GM19351 (cell line): ENCODE data around the gene SAMD7.

Experiments used
- ATAC-seq: cut with Tn5 transposase; IDR thresholded peaks from one replicate; pipeline ENCODE4 v1.9.1; 2021; ENCODE audit warnings: mild to moderate bottlenecking, moderate library complexity; ENCODE audit not compliant: unreplicated experiment

SAMD7 gene, protein sequence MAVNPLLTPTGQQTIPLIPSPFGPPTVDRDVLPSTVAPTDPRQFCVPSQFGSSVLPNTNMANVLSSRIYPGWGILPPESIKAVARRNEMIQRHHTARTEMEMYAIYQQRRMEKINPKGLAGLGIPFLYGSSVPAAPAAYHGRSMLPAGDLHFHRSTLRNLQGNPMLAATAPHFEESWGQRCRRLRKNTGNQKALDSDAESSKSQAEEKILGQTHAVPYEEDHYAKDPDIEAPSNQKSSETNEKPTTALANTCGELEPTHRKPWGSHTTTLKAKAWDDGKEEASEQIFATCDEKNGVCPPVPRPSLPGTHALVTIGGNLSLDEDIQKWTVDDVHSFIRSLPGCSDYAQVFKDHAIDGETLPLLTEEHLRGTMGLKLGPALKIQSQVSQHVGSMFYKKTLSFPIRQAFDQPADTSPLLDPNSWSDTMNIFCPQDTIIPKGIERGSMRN

DNA sequence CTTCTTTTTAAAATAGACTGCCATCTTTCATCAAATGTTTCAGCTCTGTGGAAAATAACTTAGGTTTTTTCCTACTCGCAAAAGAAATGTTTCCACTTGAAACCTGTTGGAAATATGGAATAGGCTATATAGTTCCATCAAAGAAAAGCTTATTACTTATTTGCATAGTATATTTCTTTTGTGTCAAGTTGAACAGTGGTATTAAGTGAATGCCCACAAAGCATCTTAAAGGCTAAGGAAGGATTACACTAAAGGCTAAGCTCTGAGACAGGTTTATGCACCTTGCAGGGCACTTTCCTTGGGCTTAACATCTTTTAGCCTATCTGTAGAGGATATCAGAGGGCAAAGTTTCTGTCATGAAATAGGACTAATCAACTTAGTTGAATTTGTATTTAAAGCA lies at the start of gene SAMD7:
Gene SAMD7, plus strand, starts transcription at position 301 of the 400 bp plus-strand sequence. CDS start 7,927 bp downstream, outside the sequence.
- ATAC-seq: no peak

DNA sequence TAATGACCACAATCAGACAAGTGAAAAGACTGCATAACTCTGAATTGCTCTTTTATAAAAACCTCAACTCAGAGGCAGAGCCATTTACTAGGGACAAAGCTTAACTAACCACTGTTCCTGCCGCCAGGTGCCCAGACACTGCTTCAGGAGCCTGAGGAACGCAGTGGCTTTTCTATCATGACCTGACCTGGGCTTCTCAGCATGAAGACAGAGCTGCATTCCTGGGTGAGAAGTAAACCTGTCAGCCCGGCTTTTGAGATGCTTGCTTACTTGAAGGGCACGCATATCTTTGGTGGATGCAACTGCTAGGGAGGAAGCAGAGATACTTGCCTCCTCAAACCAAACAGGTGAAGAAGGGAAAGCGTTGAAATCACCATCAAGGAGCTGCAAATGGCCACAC lies 49.5 kb upstream of the SAMD7 start:
- no peak for ATAC-seq

DNA sequence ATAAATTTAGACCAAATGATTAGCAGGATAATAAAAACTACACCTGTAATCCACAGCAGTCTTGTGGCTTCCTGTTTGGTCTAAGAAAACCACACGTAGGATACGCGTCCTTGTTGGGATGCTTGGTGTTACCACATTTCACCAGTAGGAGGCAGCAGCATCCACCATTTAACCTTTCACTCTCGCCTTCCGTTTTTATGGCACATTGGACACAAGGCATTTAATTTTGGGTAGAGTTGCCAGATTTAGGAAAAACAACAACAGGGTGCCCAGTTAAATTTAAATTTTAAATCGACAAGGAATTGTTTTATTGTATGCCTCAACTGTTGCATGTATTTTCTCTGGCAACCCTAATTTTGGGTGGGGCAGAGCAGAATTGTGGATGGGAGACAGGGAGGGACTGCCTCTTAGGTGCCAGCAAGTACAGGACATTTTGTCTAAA lies 47.9 kb upstream of the SAMD7 start:
- peak; percentile 67 for ATAC-seq

DNA sequence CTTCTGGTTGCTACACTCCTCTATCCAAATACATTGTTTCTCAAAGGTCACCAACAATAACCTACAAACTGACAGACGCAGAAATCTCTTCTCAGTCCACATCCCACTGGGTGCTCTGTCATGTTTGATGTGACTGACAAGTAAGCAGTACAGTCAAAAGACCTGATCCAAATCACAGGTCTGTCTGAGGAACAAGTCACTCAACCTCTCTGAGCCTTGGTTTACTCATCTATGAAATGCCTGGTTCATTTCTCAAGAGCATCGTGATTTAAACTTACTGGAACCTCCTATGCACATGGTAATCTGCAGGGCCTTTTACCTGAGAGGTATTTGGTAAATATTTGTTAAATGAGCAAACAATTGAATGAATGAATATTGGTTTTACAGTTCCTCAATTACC lies 47.1 kb upstream of the SAMD7 start:
- ATAC-seq: no peak

DNA sequence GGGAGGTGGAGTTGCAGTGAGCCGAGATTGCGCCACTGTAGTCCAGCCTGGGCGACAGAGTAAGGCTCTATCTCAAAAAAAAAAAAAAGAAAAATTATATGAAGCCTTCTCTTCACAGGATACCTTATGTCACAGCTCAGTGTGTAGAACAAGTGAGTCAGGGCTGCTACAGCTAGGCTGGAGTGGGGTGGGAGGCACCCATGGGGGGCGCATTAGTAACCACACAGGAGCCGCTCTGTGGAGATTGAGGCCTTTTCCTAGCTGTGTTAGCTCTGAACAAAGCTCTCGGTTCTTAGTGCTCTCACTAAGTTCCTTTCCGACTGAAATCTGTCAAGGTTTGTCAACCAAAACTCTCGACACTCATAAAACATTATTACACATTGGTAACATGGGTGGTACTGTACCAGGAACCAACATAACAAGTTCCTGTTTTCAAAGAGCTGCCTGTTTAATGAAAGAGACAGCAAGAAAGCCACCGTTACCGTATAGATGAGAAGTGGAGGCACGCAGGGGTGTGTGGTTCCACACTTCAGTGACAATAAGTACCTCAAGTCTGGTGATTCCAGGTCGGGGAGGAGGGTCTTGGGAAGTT lies 46.1 kb upstream of the SAMD7 start:
- ATAC-seq: peak; percentile 52

DNA sequence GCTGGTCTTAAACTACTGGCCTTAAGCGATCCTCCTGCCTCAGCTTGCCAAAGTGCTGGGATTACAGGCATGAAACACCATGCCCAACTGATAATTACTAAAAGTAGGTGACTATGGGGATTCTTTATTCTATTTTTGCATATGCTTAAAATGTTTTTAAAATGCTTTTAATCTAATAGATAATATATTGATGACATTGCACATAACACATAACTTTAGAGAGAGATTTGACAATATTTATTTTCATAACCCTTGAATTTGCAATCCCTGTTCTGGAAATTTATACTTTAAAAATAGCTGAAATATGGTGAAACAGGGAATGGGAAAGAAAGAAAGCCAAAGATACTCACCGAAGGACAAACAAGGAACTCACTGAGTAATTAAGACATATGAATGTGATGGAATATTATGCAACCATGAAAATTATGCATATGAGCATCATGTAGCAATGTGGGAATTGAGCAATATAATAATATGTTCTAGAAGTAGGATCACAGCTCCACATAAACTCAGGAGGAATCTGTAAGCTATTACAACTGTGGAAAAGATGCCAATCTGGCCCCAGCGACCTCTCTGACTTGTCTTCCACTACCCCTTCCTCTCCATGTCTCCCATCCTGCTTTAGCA lies 43.7 kb upstream of the SAMD7 start:
- ATAC-seq: no peak

DNA sequence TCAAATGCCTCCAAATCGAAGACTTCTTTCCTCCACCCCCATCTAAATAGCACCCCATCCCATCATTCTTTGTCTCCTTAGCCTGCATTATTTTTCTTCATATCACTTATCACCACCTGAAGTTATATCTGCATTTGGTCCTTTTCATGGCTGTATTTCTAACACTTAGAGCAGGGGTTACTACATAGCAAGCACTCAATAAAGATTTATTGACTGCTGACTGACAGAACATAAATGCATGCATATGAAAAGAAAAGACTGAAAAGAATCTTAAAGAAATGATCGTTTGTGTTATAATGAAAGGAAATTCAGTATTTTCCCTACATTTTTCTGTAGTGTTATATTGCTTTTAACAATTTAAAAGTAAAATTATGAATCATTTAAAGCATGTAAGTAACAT lies 43.0 kb upstream of the SAMD7 start:
- ATAC-seq: no peak

DNA sequence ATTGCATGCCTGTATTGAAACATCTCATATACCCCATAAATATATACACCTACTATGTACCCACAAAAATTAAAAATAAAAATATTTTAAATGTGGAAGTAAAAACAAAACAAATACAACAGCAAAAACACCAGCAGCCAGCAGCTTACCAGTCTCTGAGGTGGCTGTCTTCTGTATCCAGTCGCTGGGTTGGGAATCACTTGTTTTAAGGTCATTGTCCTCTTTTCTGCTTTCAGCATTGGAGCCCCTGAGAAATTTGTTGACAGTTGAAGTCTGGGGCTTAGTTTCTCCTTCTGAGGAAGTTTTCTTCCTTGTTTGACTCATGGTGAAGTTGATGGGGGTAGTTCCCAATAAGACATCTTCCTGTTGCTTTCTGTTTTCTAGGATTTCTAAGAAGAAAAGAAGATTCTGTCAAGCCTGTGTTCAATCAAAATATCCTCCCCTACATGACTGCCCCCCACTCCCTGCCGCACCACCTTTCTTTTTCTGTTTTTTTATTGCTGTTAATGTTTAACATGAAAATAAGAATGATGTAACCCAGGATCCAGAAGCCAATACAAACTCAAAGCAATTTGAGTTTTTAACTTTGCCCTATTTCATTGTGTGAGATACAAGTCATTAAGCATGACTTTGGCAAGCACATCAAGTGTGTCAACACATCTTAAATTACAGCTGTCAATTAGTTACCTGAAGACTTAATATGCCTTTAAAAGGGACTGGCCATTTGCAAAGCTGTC lies 41.7 kb upstream of the SAMD7 start, which contains the start of gene LRRC31:
Gene LRRC31, minus strand, starts transcription at position 452 of the 737 bp plus-strand sequence. Its CDS starts 128 bp downstream, at position 324.
- no peak for ATAC-seq

DNA sequence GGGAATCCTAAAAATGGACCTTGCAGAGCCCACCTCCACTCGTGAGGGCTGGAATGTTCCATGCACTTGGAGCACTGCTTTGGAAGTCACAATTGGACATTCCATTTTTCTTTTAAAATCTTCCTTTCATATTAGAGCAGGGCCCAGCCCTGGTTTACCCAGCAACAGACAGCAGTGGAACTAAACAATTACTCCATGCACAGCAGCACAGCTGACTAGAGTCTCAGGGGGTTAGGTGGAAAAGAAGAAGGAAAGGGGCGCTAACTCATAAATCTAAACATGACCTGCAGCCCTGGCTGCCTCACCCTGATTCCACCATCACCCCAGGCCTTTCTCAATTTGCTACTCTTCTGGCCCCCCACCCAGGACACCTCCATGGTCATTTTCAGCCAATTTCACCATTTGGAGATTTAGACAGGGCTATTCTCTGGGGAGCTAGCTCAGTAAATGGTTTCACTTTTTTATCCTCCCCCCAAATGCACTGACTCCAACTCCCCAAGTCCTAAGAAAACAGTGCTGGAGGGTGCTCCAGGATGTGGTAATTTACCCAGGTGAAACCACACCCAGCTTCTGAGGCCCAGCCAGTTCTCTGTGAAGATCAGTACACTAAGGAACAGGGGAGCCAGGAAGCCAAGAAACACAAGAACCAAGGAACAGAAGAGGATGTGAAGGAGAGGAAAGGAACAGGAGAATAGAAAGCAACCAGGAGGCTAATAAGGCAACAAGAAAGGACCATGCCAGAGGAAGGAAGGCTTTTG lies 40.1 kb upstream of the SAMD7 start:
- ATAC-seq: no peak

DNA sequence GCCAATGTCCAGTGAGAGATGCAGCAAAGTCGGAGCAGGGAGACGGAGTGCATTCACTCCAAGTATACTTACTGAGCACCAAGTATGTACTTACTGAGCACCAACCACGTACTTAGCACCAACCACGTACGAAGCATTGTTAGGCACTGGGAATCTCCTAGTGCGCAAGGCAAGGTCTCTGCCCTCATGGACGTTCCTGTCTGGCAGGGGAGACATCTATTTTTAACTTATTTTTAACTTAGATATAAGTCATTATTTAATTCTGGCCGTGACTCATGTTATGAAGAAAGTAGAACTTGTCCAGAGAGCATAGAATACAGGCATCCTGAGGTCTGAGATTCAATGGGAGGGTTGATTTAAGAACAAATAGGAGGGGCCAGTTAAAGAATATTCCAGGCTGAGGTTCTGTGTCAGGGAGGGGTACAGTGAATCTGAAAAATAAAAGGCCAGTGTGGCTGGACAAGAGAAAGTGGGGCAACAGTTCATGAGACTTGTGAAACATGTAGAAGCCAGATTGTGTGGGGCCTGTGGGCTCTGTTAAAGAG lies 32.3 kb upstream of the SAMD7 start:
- ATAC-seq: no peak

DNA sequence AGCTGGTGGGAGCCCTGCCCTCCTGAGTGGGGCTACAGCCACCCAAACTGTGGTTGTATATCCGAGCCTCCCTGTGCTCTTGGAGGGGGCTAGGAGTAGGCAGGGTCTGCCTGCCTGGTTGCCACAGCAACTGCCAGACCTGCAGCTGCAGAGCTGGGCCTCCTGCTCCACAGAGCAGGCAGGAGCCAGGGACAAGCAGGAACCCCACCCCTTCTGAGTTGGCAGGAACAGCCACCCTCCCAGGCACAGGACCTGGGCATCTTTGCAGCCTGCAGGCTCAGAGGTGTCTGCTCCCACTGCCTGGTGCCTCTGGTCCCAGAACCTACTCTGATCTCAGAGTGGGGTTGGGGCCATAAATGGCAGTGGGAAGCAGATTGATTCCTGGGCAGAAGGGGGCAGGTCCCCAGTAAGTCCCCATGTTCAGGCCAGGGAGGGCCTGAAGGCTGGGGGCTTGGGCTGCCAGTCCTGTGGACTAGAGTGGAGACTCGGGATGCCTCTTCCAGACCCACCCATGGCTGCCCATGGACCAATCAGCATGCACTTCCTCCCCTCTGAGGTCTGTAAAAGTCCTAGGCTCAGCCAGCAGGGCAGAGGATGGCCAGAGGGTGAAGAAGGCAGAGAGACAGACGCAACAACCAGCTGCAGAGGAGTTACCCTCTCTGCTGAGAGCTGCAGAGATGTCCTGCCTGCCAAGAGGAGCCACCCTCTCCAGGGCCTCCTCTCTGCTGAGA lies 31.4 kb upstream of the SAMD7 start:
- no peak for ATAC-seq

DNA sequence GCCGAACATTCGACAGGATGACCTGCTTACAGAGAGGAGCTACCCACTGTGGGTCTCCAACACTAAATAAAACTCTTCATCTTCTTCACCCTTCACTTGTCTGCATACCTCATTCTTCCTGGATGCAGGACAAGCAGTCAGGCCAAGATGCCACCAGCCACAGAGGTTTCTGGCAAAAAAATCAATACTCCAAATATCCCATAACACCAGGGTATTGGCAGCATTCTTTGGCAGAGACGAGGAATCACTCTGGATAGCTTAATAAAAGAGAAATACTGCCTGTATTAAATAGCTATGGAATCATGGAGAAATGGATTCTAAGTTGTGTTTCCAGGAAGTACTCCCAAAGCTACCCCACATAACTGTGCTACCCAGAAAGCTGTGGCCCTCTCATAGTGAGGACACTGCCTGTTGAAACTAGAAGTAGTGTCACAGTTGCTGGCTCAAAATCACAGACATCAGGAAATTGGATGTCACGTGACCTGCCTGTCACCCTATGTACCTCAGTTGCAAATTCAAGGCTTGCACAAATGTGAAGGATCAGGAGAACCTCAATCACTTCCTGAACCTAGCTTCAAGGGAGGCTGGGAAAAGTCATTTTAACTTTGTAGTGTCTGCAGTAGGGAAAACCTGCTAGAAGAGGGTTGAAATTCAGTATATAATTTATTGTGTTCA lies 30.7 kb upstream of the SAMD7 start:
- ATAC-seq: no peak

DNA sequence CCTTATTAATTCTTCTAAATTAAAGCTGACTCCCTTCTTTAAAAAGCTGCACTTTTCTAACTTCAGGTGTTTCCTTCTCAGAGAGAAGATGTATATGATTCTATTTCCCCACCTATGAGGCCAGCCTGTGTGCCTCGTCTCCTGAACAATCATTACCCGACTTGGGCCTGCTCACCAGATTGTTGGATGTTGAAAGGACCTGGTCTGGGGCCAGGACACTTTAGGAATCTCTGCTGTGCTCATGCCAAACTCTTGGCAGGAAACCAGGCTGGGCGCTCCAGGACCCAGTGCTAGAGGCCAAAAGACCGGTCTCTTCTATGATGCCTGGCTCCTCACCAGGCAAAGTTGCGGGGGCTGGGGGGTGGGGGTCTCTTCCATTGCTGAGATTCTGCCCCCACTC lies 24.7 kb upstream of the SAMD7 start:
- ATAC-seq: no peak

DNA sequence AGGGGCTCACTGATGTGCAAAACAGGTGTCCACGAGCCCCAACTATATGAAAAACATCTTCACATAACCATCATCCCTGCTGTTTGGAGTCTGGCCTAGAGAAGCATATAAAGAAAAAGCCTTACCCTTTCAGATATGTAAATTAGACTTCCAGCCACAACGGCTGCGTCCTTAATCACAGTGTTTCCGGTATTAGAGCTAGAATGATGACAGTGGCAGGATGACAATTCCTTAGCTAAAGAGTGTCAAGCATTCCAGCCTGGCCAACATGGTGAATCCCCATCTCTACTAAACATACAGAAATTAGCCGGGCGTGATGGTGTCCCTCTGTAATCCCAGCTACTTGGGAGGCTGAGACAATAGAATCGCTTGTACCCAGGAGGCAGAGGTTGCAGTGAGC lies 19.5 kb upstream of the SAMD7 start:
- no peak for ATAC-seq

DNA sequence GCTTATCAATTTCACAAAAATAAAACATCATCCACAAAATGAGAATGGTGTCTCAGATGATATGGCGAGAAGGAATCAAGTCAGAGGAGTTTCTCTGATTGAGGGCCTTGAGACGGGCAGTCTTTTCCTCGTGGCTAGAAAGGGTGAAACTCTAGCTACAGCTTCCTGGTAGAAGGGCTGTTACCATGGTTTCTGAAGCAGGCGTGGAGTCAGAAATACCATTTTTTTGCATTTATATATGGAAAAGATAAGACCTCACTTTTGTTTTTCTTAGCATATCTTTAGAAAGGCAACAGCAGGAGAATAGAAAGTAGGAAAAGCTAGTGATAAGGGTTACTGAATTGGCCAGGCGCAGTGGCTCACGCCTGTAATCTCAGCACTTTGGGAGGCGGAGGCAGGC lies 17.3 kb upstream of the SAMD7 start:
- no peak for ATAC-seq

DNA sequence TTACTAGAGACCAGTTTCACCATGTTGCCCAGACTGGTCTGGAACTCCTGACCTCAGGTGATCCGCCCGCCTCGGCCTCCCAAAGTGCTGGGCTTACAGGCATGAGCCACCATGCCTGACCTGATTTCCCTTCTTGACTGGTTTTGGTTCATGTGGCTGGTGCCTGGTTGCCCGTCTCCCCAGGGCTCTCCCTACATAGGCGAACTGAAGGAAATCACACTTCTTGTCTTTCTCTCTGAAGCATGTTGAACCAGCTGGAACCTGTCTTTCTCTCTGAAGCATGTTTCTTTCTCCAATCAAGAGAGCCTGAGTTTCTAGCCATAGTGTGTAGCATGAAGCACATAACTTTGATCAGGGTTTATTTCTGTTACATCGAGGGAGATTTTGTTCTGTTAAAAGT lies 16.3 kb upstream of the SAMD7 start:
- no peak for ATAC-seq

DNA sequence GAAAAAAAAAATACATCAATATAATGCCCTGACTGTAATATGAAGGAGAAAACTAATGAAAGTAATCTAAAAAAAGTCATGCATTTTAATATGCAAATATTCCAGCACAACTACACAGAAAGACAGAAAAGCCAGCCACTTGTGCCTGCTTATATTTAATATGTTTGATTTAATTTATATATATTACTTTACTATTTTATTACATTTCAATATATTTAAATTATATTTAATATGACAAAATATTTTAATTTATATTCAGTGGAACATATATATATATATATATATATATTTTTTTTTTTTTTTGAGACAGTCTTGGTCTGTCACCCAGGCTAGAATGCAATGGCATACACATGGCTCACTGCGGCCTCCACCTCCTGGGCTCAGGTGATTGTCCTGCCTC lies 14.1 kb upstream of the SAMD7 start:
- no peak for ATAC-seq

DNA sequence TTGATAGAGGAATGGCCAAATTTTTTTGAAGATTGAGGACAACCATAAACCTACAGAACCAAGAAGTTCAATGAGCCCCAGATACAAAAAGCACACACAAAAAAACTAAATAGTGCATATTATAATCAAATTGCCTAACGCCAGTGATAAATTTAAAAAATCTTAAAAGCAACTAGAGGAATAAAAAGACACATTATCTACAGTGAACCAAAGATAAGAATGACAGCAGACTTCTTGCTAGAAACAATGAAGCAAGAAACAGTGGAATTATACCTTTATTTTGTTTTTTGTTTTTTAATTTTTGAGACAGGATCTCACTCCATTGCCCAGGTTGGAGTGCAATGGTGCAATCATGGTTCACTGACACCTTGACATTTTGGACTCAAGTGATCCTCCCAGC lies 9.9 kb upstream of the SAMD7 start:
- ATAC-seq: no peak

DNA sequence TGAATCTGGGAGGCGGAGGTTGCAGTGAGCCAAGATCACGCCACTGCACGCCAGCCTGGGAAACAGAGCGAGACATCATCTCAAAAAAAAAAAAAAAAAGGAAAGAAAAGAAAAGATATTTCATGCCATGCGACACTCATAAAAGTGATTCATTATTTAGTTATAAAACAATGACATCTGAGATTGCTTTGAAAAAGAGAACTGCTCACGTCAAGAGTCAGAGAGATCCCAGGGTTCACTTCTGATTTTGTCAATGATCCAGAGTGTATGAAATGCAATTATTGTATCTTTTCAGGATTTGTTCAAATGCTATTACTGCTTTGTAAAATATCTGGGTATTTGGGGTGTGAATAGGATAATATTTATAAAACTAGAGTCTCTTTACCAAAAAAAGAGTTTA lies 6.0 kb upstream of the SAMD7 start:
- ATAC-seq: no peak
